Measurements from ENCODE around the gene TNFAIP8L2. TPM values are rescaled to one million over a fixed set of nuclear protein-coding genes. Genes with fewer than 3 reads are reported as not detected.

TNFAIP8L2 gene
- total and polyA plus RNA-seq, 8 donors, result 2.5 to 14.5 (median 3.0) TPM

GRCh38 chr1:151171190-151171589, 14.7 kb downstream of the TNFAIP8L2 start:
- Histone ChIP-seq H3K4me3 (no peak overlapping the region), H3K4me1 (peaks cover 9 to 17% of the 10 kb centered on the region in 2 donors), H3K27ac (no peak overlapping the region), H3K9me3 (no peaks in the 10 kb centered on the region), H3K36me3 (peaks cover 0 to 77% of the 10 kb centered on the region in 2 donors), H3K27me3 (no peaks in the 10 kb centered on the region)
- intact Hi-C loops (cut with DNase I), result no loop called here
- no peak for TF ChIP-seq CTCF (IDR thresholded peaks at IDR 0.05)
- no peak for ATAC-seq
- no peak for DNase-seq

- Histone ChIP-seq H3K36me3 (peaks cover 0 to 85% of the 10 kb centered on the region in 2 donors), H3K27ac (no peak overlapping the region), H3K4me1 (no peaks in the 10 kb centered on the region), H3K4me3 (no peak overlapping the region), H3K9me3 (no peaks in the 10 kb centered on the region), H3K27me3 (no peaks in the 10 kb centered on the region)
- intact Hi-C loops (cut with DNase I), result no loop called here
- no peak for TF ChIP-seq CTCF (IDR thresholded peaks at IDR 0.05)
- no peak for ATAC-seq
- DNase-seq, result no peak
Measured at GRCh38 chr1:151175041-151175741, 18.7 kb downstream of the TNFAIP8L2 start.

GRCh38 chr1:151175863-151176262, 19.4 kb downstream of the TNFAIP8L2 start, which contains the start of gene TMOD4:
Gene TMOD4, minus strand, starts transcription at chr1:151175981. Its CDS starts 1,106 bp downstream, at chr1:151174875.
- no peak within 1 kb of the TSS for H3K4me3 ChIP-seq
- peak; percentile 19 to 54 for TF ChIP-seq CTCF (IDR thresholded peaks at IDR 0.05)
- H3K36me3 ChIP-seq, result peaks cover 0 to 85% of the 10 kb centered on the region in 2 donors
- H3K9me3 ChIP-seq, result no peaks in the 10 kb centered on the region
- DNase-seq, result no peak
- no peaks in the 10 kb centered on the region for H3K4me1 ChIP-seq
- no peak within 1 kb of the TSS for H3K27ac ChIP-seq
- H3K27me3 ChIP-seq, result no peaks in the 10 kb centered on the region
- intact Hi-C loops (cut with DNase I), result no loop called here
- peak; percentile 55 for ATAC-seq

- H3K27me3 ChIP-seq, result no peaks in the 10 kb centered on the region
- no peak for ATAC-seq
- no peak overlapping the region for H3K4me3 ChIP-seq
- peaks cover 0 to 86% of the 10 kb centered on the region in 2 donors for H3K36me3 ChIP-seq
- H3K27ac ChIP-seq, result no peak overlapping the region
- TF ChIP-seq CTCF (IDR thresholded peaks at IDR 0.05), result no peak
- no peaks in the 10 kb centered on the region for H3K4me1 ChIP-seq
- DNase-seq, result no peak
- intact Hi-C loops (cut with DNase I), result no loop called here
- no peaks in the 10 kb centered on the region for H3K9me3 ChIP-seq
Measured at GRCh38 chr1:151176514-151177045, 20.1 kb downstream of the TNFAIP8L2 start.

GRCh38 chr1:151184211-151184610, 27.8 kb downstream of the TNFAIP8L2 start:
- Histone ChIP-seq H3K4me1 (peaks cover 7 to 14% of the 10 kb centered on the region in 2 donors), H3K9me3 (no peaks in the 10 kb centered on the region), H3K27ac (no peak overlapping the region), H3K4me3 (no peak overlapping the region), H3K36me3 (peaks cover 2 to 68% of the 10 kb centered on the region in 2 donors), H3K27me3 (no peaks in the 10 kb centered on the region)
- DNase-seq (no peak), ATAC-seq (no peak)
- TF ChIP-seq CTCF (IDR thresholded peaks at IDR 0.05), result no peak
- intact Hi-C loops (cut with DNase I), result no loop called here
